ENCODE measurements around the gene TEK.

TEK gene

DNA sequence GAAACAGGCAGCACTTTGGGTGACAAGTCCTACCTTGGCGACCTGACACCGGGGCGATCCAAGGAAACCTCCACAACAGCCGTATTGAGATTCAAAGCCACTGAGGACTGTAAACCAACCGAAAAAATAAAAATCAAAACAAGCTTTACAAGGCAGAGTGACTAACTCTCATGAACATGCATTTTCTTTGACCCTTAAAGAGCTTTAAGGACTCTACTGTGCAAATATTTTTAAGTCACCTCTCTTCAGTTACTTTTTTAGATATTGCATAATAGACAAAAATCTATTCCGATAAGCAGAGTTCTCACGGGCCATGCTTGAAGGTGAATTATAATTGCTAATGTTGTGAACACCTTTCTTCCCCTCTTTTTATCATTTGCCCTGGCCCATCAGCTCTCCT lies 149.6 kb downstream of the TEK start:
- no peak for DNase-seq

DNA sequence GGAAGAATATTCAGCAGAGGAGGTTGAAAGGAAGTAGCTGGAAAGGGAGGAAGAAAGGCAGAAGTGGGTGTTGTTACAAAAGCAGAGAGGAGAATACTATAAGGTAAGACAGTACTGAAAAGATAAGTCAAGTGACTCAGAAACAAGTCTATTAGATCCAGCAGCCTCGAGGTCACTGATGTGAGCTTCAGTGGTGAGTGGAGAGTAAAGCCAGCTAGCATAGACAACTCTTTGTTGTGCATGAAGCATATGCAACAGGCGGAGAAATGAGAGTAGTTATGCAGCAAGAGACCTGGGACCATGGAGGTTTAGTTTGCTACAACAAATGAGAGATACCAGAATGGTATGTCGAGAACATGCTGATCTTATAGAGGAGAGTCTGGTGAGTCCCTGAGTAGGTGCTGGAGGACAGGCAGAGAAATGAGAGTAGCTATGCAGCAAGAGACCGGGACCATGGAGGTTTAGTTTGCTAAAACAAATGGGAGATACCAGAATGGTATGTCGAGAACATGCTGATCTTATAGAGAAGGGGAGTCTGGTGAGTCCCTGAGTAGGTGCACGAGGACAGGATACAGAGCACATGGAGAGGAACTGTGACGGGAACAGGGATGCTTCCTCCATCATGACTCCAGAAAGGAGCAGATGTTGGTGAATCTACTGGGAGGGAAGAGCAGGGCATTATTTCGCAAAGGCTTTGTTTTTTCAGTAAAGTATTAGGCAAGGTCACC lies 151.9 kb downstream of the TEK start:
- no peak for DNase-seq

DNA sequence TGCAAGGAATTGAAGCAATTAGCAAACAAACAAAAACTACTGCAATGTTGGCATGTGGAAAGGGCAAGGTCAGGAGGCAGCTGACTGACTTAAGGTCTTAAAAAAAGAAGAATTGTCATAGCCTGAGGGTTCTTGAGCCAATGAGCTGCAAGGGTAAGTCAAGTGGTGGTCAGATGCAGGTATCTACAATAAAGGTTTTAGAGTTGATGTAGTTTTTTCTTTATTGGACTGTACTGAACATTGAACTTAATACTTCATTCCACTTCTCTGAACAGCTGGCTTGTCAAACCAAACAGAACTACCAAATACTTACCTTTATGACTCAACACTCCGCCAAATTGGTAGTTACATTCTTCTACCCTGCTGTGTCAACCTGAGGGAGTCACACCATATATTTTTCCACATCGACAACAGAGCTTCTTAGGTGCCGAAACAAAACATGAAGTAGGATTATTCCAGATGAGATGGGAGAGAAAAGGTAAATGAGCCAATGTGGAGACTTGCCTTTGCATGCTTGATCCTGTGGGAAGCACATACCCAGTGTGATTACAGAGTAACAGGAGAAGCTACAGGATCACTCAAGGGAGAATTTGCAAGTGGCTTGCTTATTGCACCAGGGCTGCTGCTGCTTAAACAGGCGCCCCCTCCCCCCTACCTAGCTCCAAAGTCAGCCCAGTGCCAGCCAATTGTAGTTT lies 152.6 kb downstream of the TEK start:
- no peak for DNase-seq

DNA sequence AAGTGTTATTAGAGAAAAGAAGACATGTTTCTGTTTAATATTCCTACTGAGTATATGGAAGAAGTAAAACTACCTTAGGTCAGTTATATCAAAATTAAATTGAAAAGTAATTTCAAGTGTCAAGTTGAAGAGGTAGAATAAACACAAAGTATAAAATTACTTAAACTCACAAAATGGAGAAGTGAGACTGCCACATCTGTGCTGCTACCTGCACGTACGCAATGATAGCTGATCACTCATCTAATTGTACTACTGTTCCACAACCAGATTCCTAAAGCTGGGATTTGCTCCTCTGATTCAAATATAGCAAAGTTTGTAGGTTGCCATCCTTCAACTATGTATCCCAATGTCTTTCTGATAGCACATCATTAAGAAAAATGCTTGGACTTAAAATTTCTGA lies 163.1 kb downstream of the TEK start:
- no peak for DNase-seq

DNA sequence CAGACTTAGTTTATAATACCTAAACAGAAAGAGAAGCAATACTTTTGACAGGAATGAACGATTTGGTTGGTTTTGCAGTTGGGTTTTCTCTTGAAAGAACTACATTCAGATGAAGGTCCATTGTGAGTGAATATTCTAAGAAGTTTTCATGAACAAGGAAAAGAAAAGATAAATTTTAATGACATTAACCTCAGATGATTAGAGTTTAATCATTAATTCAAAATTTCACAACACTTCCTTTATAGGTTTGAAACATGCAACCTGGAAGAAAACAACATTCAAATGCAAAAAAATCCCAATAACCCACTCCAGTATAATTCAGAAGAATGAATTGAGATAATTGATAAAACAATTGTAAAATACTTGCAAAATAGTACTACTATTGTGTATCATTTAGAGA lies 164.2 kb downstream of the TEK start:
- DNase-seq: no peak

DNA sequence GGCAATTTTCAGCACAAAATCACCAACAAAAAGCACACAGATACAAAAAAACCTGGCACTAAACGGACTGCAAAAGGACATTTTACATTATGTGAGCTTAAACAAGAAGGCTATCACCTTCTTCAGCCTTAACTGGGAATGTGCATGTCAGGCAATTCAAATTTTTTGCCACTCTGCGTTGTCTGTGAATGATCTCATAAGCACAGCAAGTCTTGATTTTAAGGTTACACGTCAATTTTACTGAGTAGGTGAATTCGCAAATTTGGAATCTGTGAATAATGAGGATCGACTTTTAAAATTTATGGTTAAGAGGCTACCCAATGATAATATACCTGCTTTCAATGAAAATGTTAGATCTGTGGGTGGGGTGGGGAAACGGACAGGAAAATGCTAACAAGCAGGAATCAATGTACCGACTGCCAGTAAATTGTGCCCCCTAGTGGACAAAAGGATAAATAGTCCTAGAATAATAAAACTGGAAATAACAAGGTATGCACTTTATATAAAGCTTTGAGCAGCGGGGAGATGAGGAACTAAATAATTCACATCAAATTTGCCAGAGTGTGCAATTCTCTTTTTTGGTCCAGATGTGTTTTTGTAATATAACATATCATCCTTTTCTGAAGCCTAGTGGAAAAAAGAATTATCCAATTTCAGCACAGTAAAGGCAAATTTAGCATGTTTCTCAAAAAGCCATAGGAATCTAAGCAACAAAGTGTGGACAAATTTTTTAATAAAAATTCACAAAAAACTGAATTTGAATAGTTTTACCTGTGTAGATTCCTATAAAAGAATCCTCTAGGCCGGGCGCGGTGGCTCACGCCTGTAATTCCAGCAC lies 167.4 kb downstream of the TEK start:
- peak in 1 of 2 donors; percentile 2 for DNase-seq

DNA sequence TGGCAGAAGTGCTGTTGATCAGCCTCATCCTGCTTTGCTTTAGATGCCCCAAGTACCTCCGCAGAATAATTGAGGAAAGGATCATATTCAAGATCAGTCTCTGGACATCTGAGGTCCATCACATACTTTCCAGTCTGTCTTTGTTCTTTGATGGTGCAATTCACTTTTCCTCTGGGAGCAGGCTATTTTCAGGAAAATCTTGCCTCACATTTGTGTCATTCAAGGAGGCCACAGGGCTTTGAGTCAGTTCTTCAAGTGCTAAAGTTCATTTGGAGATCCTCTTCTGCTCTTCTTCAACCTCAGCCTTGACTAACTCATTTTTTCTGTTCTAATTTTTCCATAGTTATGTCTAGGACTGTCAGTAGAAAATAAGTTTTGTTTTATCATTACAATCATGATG lies 169.3 kb downstream of the TEK start:
- no peak for DNase-seq

DNA sequence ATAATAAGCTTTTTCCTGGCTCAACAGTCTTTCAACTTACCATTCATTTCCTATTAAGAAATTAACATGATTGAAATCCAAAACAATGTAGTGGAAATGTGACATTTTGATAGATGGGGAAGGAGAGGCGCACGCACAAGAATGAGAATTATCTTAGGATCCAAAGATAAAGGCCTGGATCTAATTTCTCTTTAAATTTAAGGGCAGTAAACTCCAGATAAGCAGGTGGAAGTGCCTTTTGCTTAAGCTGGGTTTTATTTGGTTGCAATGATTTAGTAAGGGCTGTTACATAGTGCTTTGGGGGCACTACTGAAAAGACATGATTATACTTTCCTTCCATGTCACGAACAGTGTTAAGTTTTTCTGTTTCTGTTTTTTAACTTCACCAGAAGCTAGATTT lies 170.6 kb downstream of the TEK start:
- DNase-seq: no peak

Data from activated CD4-positive, alpha-beta T cell treated with anti-CD3 and anti-CD28 coated beads for 4 hours (primary cell).